Upper lobe of left lung (tissue), 4 donors: ENCODE results near the gene GTPBP6.

Experiments used
- CTCF ChIP-seq, 6 experiments: fragments of 450-650 bp in 4 of 6; fragments of 200-600 bp in 2 of 6; sonication (generic) in 2 of 6; IDR thresholded peaks; one replicate each; pipeline ENCODE4 v1.5.1; 2016 to 2019; ENCODE audit warnings: antibody characterized with exemption in 6 of 6
- EP300 ChIP-seq, 4 donors: sonication (generic); formaldehyde crosslinking; IDR thresholded peaks; one replicate each; pipeline ENCODE4 v1.5.1; 2017; ENCODE audit warnings: antibody characterized with exemption in 4 of 4, control low read depth in 2 of 4
- POLR2A ChIP-seq, 4 donors: fragments of 450-650 bp; IDR thresholded peaks; one replicate each; pipeline ENCODE4 v1.5.1; 2016 to 2017; ENCODE audit warnings: antibody characterized with exemption in 4 of 4, mild to moderate bottlenecking in 2 of 4

- TF ChIP-seq CTCF (IDR thresholded peaks at IDR 0.05), result no peak
- TF ChIP-seq EP300 (IDR thresholded peaks at IDR 0.05), result no peak
- no peak for TF ChIP-seq POLR2A (IDR thresholded peaks at IDR 0.05)
Observed at GRCh38 chrX:338281-338835, 19.8 kb upstream of the GTPBP6 start.
